BLaER1 (cell line): ENCODE measurements around the gene NLRP12.
"Not testable (repeated sequence)": the region's sequence is repeated elsewhere in the genome, so short reads cannot be mapped to it uniquely, and the experiment has no call there.

Experiments used
- H3K27ac ChIP-seq: shearing (Covaris generic); formaldehyde crosslinking; 2 replicates; pipeline ENCODE4 v1.8.1; 2022
- H3K27me3 ChIP-seq: shearing (Covaris generic); formaldehyde crosslinking; 2 replicates; pipeline ENCODE4 v1.8.1; 2022
- H3K36me3 ChIP-seq: shearing (Covaris generic); formaldehyde crosslinking; 2 replicates; pipeline ENCODE4 v1.8.1; 2022
- H3K4me1 ChIP-seq: shearing (Covaris generic); formaldehyde crosslinking; 2 replicates; pipeline ENCODE4 v1.8.1; 2022
- H3K4me2 ChIP-seq: shearing (Covaris generic); formaldehyde crosslinking; 2 replicates; pipeline ENCODE4 v1.8.1; 2022
- H3K4me3 ChIP-seq: shearing (Covaris generic); formaldehyde crosslinking; 2 replicates; pipeline ENCODE4 v1.8.1; 2022
- H3K9ac ChIP-seq: shearing (Covaris generic); formaldehyde crosslinking; 2 replicates; pipeline ENCODE4 v1.8.1; 2022
- H3K9me3 ChIP-seq: shearing (Covaris generic); formaldehyde crosslinking; 2 replicates; pipeline ENCODE4 v1.8.1; 2022
- H4K20me1 ChIP-seq: shearing (Covaris generic); formaldehyde crosslinking; 2 replicates; pipeline ENCODE4 v1.8.1; 2022
- Cebpa-rat ChIP-seq: shearing (Covaris generic); IDR thresholded peaks from 2 replicates; pipeline ENCODE4 v1.8.1; 2022

The NLRP12 gene

GRCh38 chr19:53780506-53780905 is 43.6 kb downstream of the NLRP12 start:
- H3K4me3 ChIP-seq: no peak overlapping the region
- H3K4me1 ChIP-seq: peaks cover 10% of the 10 kb centered on the region
- TF ChIP-seq Cebpa-rat: no peak
- H3K27me3 ChIP-seq: no peaks in the 10 kb centered on the region
- no peak overlapping the region for H3K9ac ChIP-seq
- no peaks in the 10 kb centered on the region for H4K20me1 ChIP-seq
- H3K27ac ChIP-seq: no peak overlapping the region
- H3K36me3 ChIP-seq: no peaks in the 10 kb centered on the region
- no peak overlapping the region for H3K4me2 ChIP-seq
- no peaks in the 10 kb centered on the region for H3K9me3 ChIP-seq

GRCh38 chr19:53775524-53775923 is 48.6 kb downstream of the NLRP12 start:
- Histone ChIP-seq H3K27me3 (no peaks in the 10 kb centered on the region), H3K9ac (no peak overlapping the region), H3K4me3 (no peak overlapping the region), H4K20me1 (no peaks in the 10 kb centered on the region), H3K27ac (no peak overlapping the region), H3K4me2 (no peak overlapping the region), H3K4me1 (no peaks in the 10 kb centered on the region), H3K36me3 (no peaks in the 10 kb centered on the region), H3K9me3 (no peaks in the 10 kb centered on the region)
- TF ChIP-seq Cebpa-rat: no peak

DNA sequence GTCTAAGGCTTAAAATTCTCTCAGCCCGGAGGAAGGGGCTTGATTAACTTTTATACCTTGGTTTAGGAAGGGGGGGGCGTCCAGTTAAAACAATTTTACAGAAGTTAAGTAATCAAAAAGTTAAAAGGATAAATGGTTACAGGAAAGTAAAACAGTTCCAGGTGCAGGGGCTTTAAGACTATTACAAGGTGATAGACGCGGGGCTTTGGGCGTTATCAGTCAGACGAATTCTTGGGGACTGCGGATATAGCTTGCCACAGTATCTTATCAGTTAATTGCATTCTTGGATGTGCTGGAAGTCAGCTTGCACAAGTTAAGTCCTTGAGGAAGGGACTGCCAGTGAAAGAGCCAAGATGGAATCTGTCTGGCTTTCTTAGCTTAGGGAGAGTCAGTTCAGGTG is 49.6 kb downstream of the NLRP12 start:
- not testable (repeated sequence) for H3K4me2 ChIP-seq, H4K20me1 ChIP-seq, H3K9me3 ChIP-seq, H3K4me1 ChIP-seq, H3K4me3 ChIP-seq, H3K27ac ChIP-seq, H3K9ac ChIP-seq, H3K27me3 ChIP-seq, H3K36me3 ChIP-seq

GRCh38 chr19:53773999-53774398 is 50.1 kb downstream of the NLRP12 start:
- no peak for TF ChIP-seq Cebpa-rat
- H3K27me3 ChIP-seq: no peaks in the 10 kb centered on the region
- H3K4me3 ChIP-seq: no peak overlapping the region
- H3K4me1 ChIP-seq: no peaks in the 10 kb centered on the region
- H3K9me3 ChIP-seq: no peaks in the 10 kb centered on the region
- no peak overlapping the region for H3K4me2 ChIP-seq
- no peaks in the 10 kb centered on the region for H3K36me3 ChIP-seq
- H4K20me1 ChIP-seq: no peaks in the 10 kb centered on the region
- no peak overlapping the region for H3K27ac ChIP-seq
- H3K9ac ChIP-seq: no peak overlapping the region

DNA sequence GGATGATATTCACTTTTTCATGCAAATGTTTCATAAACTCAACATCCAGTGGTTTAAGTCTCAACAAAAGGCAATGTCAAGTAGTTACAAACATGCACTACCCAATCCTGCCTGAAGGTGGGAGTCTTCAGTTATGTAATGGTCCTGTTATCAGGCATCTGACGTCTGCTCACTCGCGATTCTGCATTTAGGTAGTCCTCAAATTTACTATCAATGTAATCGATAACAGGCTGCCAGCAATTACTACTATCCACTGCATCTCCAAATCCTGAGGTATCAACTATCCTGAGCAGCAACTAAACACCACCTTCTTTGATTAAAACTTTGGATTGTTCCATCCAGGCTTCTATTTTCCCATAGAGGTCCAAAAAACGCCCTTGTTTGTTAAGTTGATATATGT is 51.2 kb downstream of the NLRP12 start:
- H3K27me3 ChIP-seq: no peaks in the 10 kb centered on the region
- no peaks in the 10 kb centered on the region for H3K9me3 ChIP-seq
- no peak overlapping the region for H3K9ac ChIP-seq
- H3K27ac ChIP-seq: no peak overlapping the region
- no peak overlapping the region for H3K4me2 ChIP-seq
- no peaks in the 10 kb centered on the region for H4K20me1 ChIP-seq
- H3K4me3 ChIP-seq: no peak overlapping the region
- TF ChIP-seq Cebpa-rat: no peak
- H3K4me1 ChIP-seq: no peaks in the 10 kb centered on the region
- no peaks in the 10 kb centered on the region for H3K36me3 ChIP-seq

- H3K9me3 ChIP-seq: no peaks in the 10 kb centered on the region
- H3K27me3 ChIP-seq: no peaks in the 10 kb centered on the region
- no peaks in the 10 kb centered on the region for H3K36me3 ChIP-seq
- H3K4me1 ChIP-seq: no peaks in the 10 kb centered on the region
- no peak overlapping the region for H3K9ac ChIP-seq
- H3K27ac ChIP-seq: no peak overlapping the region
- no peak overlapping the region for H3K4me3 ChIP-seq
- H3K4me2 ChIP-seq: no peak overlapping the region
- TF ChIP-seq Cebpa-rat: no peak
- no peaks in the 10 kb centered on the region for H4K20me1 ChIP-seq
These were observed 53.0 kb downstream of the NLRP12 start for GRCh38 chr19:53771144-53771543.

DNA sequence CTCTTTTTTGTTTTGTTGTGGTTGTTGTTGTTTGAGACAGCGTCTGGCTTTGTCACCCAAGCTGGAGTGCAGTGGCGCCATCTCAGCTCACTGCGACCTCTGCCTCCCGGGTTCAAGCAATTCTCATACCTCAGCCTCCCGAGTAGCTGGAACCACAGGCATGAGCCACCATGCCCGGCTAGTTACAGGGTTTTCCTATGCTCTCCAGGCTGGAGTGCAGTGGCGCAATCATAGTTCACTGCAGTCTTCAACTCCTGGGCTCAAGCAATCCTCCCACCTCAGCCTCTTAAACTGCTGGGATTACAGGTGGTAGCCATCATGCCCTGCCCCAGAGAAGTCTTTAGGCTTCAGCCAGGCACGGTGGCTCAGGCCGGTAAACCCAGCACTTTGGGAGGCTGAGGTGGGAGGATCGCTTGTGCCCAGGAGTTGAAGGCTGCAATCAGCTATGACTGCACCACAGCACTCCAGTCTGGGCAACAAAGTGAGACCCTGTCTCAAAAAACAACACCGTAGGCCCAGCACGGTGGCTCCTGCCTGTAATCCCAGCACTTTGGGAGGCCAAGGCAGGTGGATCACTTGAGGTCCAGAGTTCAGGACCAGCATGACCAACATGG is 54.3 kb downstream of the NLRP12 start:
- not testable (repeated sequence) for H3K36me3 ChIP-seq, H3K4me3 ChIP-seq, H3K9ac ChIP-seq, H3K27ac ChIP-seq, H3K9me3 ChIP-seq, H3K4me1 ChIP-seq, H3K4me2 ChIP-seq, H3K27me3 ChIP-seq, H4K20me1 ChIP-seq

- Histone ChIP-seq H3K36me3 (no peaks in the 10 kb centered on the region), H3K9me3 (no peaks in the 10 kb centered on the region), H3K27me3 (no peaks in the 10 kb centered on the region)
These were observed 55.7 kb downstream of the NLRP12 start for GRCh38 chr19:53768401-53768800.

DNA sequence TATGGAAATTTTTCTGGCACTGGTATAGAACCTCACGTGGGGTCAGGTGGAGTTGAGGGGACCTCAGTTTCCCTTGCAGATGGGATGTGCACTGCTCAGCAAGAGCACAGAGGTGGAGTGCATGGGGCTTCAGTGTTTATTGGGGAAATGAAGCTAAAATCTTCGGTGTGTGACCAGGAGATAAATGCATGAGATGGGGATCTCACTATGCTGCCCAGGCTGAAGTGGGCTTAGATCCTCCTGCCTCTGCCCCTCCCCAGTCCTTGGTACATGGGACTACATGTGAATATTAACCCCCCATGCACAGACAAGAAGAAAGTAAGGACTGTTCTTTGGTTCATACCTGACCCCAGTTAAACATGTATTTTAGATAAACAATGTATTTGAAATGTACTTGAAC is 65.1 kb downstream of the NLRP12 start:
- not testable (repeated sequence) for H3K4me1 ChIP-seq, H3K4me2 ChIP-seq, H3K4me3 ChIP-seq, H4K20me1 ChIP-seq, H3K27ac ChIP-seq, H3K27me3 ChIP-seq, H3K9me3 ChIP-seq, H3K36me3 ChIP-seq, H3K9ac ChIP-seq

More at GRCh38 chr19:53768401-53768800, 55.7 kb downstream of the NLRP12 start:
- H3K4me1 ChIP-seq: no peaks in the 10 kb centered on the region
- H3K27ac ChIP-seq: no peak overlapping the region
- H3K4me2 ChIP-seq: no peak overlapping the region
- no peaks in the 10 kb centered on the region for H4K20me1 ChIP-seq
- no peak for TF ChIP-seq Cebpa-rat
- H3K4me3 ChIP-seq: no peak overlapping the region
- no peak overlapping the region for H3K9ac ChIP-seq
